ENCODE results near the gene YY1. TPM values are rescaled to one million over a fixed set of nuclear protein-coding genes. Genes with fewer than 3 reads are reported as not detected.
"Not testable (repeated sequence)": the region's sequence is repeated elsewhere in the genome, so short reads cannot be mapped to it uniquely, and the experiment has no call there.

The YY1 gene
- total and polyA plus RNA-seq, 2 of the 8 experiments (the other 6 are each of a cell fraction or from before 2014, with no cell fraction given) = 26.4 to 106 TPM

DNA sequence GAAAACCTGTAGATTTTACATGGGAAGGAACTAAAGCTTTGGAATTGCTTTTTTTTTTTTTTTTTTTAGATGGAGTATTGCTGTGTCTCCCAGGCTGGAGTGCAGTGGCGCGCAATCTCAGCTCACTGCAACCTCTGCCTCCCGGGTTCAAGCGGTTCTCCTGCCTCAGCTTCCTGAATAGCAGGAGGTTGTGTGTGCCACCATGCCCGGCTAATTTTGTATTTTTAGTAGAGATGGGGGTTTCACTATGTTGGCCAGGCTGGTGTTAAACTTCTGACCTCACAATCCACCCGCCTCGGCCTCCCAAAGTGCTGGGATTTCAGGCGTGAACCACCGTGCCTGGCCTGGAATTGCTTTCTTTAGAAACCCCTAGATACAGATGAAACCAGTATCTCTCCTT is 44.5 kb downstream of the YY1 start:
- H3K36me3 ChIP-seq (ENCODE audit: control insufficient read depth in 2 of 4, insufficient read depth in 4 of 4, low read length in 3 of 4); H2BK20ac ChIP-seq (ENCODE audit: low read length); H3K4ac ChIP-seq (replicated peaks; ENCODE audit: insufficient read length, low read depth, low read length); H2AK5ac ChIP-seq (ENCODE audit: low read depth, low read length); H4K91ac ChIP-seq (replicated peaks; ENCODE audit: insufficient read length, low read length); H3K18ac ChIP-seq (ENCODE audit: extremely low read depth, low read length); H3K27ac ChIP-seq (ENCODE audit: low read depth, low read length); FAIRE-seq; H4K5ac ChIP-seq (ENCODE audit: insufficient read length, low read depth, low read length); H3K23ac ChIP-seq (ENCODE audit: insufficient read length); H3K23me2 ChIP-seq (ENCODE audit: low read depth, low read length); DNase-seq (ENCODE audit: low read depth in 1 of 2, low spot score in 2 of 2); H2AFZ ChIP-seq (ENCODE audit: low read length); H3K56ac ChIP-seq (replicated peaks; ENCODE audit: insufficient read length, low read depth, low read length); H3K14ac ChIP-seq (ENCODE audit: insufficient read length); H3K27me3 ChIP-seq (replicated peaks in 1 of 4; ENCODE audit: control insufficient read depth in 3 of 4, extremely low read depth in 1 of 4, insufficient read depth in 3 of 4, low read length in 3 of 4); H3K9ac ChIP-seq (replicated peaks in 1 of 4; ENCODE audit: extremely low read depth in 1 of 4, low read depth in 3 of 4, low read length in 3 of 4); H2BK120ac ChIP-seq (replicated peaks; ENCODE audit: low read depth, low read length); H3K4me3 ChIP-seq (ENCODE audit: extremely low read depth in 1 of 4, insufficient read depth in 2 of 4, low read depth in 3 of 4, low read length in 4 of 4); H4K8ac ChIP-seq (ENCODE audit: extremely low read depth, insufficient read depth, low read length); H3K4me2 ChIP-seq (ENCODE audit: insufficient read depth in 1 of 2, low read depth in 2 of 2, low read length in 2 of 2); H2BK15ac ChIP-seq (ENCODE audit: low read length); H2BK12ac ChIP-seq (ENCODE audit: low read depth, low read length); H3K9me3 ChIP-seq (ENCODE audit: insufficient read depth in 2 of 2, low read depth in 1 of 2, low read length in 1 of 2); H2BK5ac ChIP-seq (ENCODE audit: low read depth, low read length): not testable (repeated sequence)
- H3K4me1 ChIP-seq (replicated peaks in 1 of 4; ENCODE audit: control insufficient read depth in 3 of 4, insufficient read depth in 4 of 4, low read length in 3 of 4) = peaks cover 8 to 15% (median 11%) of the 10 kb centered on the region in 4 experiments
- H3K79me2 ChIP-seq (ENCODE audit: control insufficient read depth in 1 of 2, insufficient read depth in 2 of 2, low read length in 2 of 2) = peaks cover 0 to 35% of the 10 kb centered on the region in 2 experiments; a peak in 3 of 4 replicates
- H3K79me1 ChIP-seq (ENCODE audit: low read depth, low read length) = peaks cover 15% of the 10 kb centered on the region; the same call in 1 of the 2 replicates
- POLR2A ChIA-PET (ENCODE audit: partially characterized antibody) = interaction anchor here (0.8 to 16.0 kb wide), 9 partner anchors 9 to 99 kb away, joined by 3 to 200 read pairs (median 4); partner anchors contain the start of gene SLC25A29
- WGBS, 2 experiments (ENCODE audit: extremely low coverage in 1 of 2, insufficient coverage in 1 of 2, insufficient read length in 1 of 2, insufficient replicate concordance in 2 of 2, low coverage in 1 of 2, low lambda C conversion rate in 2 of 2, missing lambda C conversion rate in 1 of 2) = 95% methylated on average over 9 of the region's 9 CpGs; no CpG with 5 or more reads in 1 of the 2 experiments
- CTCF ChIA-PET (ENCODE audit: partially characterized antibody) = interaction anchor here (1.1 to 4.0 kb wide), 15 partner anchors 9 to 567 kb away, joined by 3 to 16 read pairs (median 4); no protein-coding TSS in a partner anchor
- H4K20me1 ChIP-seq (replicated peaks in 1 of 2; ENCODE audit: control insufficient read depth in 1 of 2, insufficient read depth in 2 of 2, low read length in 2 of 2) = peaks cover 8 to 26% of the 10 kb centered on the region in 2 experiments
